RWPE1 (cell line): ENCODE results near the gene CERK.

Experiments
- CTCF ChIA-PET: fragments of 350-600 bp; sonication (Branson Sonifier 250); formaldehyde crosslinking; extraction: SDS; loops from one replicate; lab custom pipeline; 2021; lab: Yijun Ruan, JAX
- POLR2A ChIA-PET: fragments of 400-600 bp; formaldehyde crosslinking; extraction: SDS; loops from one replicate; lab custom pipeline; 2020; ENCODE audit warnings: antibody characterized with exemption; ENCODE audit not compliant: low non-redundant PET; lab: Yijun Ruan, JAX
- DNase-seq: peaks from one replicate; pipeline ENCODE4 v3.0.0; 2012; ENCODE audit warnings: low spot score
- H3K27ac ChIP-seq: fragments of 450-650 bp; 2 replicates; pipeline ENCODE4 v1.5.1; 2017
- TF ChIP-seq, protein P1 (sequence below): fragments of 450-650 bp; conservative IDR thresholded peaks from 2 replicates; pipeline ENCODE4 v1.5.1; 2017; ENCODE audit warnings: low read depth, mild to moderate bottlenecking

CERK gene

DNA sequence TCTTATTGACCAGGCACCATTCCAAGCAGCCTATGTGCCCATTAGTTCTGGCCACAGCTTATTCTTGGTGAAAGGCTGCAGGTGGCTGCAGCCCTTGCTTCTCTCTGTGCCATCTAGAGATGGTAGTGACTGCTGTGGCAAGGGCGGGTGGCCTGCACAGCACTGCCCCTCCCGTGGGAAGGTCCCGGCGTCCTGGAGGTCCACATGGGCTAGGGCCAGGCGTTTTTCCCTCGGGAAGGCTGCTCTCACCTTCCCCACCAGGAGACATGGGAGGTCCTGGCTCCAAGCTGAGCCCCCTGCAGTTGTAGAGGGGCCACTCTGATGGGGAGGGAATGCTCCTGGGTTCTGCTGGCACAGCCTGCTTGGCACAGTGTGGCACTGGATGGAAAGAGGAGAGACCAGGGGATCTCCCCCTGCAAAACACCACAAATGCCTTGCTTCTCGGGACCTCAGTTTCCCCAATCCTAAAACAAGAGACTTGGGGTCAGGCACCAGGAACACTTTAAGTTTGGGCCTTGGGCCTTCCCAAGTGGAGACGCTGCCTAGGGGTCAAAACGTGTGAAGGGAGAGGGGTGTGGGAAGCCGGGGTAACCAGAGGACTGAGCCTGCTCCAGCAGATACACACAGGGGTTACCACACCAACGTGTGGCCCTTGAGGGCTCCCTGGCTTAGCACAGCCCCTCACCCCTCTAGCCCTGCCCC lies 14.4 kb upstream of the CERK start:
- H3K27ac ChIP-seq = peak overlapping the region; percentile 98
- no peak for DNase-seq
- CTCF ChIA-PET = no interaction called here
- POLR2A ChIA-PET = no interaction called here
- TF ChIP-seq, protein P1, sequence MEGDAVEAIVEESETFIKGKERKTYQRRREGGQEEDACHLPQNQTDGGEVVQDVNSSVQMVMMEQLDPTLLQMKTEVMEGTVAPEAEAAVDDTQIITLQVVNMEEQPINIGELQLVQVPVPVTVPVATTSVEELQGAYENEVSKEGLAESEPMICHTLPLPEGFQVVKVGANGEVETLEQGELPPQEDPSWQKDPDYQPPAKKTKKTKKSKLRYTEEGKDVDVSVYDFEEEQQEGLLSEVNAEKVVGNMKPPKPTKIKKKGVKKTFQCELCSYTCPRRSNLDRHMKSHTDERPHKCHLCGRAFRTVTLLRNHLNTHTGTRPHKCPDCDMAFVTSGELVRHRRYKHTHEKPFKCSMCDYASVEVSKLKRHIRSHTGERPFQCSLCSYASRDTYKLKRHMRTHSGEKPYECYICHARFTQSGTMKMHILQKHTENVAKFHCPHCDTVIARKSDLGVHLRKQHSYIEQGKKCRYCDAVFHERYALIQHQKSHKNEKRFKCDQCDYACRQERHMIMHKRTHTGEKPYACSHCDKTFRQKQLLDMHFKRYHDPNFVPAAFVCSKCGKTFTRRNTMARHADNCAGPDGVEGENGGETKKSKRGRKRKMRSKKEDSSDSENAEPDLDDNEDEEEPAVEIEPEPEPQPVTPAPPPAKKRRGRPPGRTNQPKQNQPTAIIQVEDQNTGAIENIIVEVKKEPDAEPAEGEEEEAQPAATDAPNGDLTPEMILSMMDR = no peak

- H3K27ac ChIP-seq = peak overlapping the region; percentile 54
- CTCF ChIA-PET = no interaction called here
- DNase-seq = no peak
- POLR2A ChIA-PET = no interaction called here
- TF ChIP-seq, protein P1 = no peak
Observed at GRCh38 chr22:46750863-46751443, 12.9 kb upstream of the CERK start.

GRCh38 chr22:46750530-46750800 lies 12.4 kb upstream of the CERK start:
- H3K27ac ChIP-seq = peak overlapping the region; percentile 54
- CTCF ChIA-PET = no interaction called here

GRCh38 chr22:46749682-46750529 lies 11.9 kb upstream of the CERK start:
- ChIA-PET POLR2A (interaction anchor here (0.6 kb wide), 1 partner anchor 13 kb away, joined by 3 read pairs; the partner anchor contains the start of gene TBC1D22A), CTCF (interaction anchor here (0.6 to 1.3 kb wide), 2 partner anchors 11 to 186 kb away, joined by 4 read pairs; no protein-coding TSS in a partner anchor)
- no peak for DNase-seq
- TF ChIP-seq, protein P1 = no peak
- H3K27ac ChIP-seq = peak overlapping the region; percentile 54

More at GRCh38 chr22:46750530-46750800, 12.4 kb upstream of the CERK start:
- DNase-seq = no peak
- POLR2A ChIA-PET = interaction anchor here (0.6 kb wide), 1 partner anchor 12 kb away, joined by 3 read pairs; the partner anchor contains the start of gene TBC1D22A
- TF ChIP-seq, protein P1 = no peak

GRCh38 chr22:46748908-46749675 lies 11.0 kb upstream of the CERK start:
- TF ChIP-seq, protein P1 = no peak
- POLR2A ChIA-PET = no interaction called here
- CTCF ChIA-PET = interaction anchor here (1.3 kb wide), 1 partner anchor 186 kb away, joined by 4 read pairs; no protein-coding TSS in a partner anchor
- no peak overlapping the region; the same call in 1 of the 2 replicates for H3K27ac ChIP-seq
- DNase-seq = no peak
